SK-N-SH (cell line): ENCODE results near the gene PPP1R14D.

Experiments
- CHD2 ChIP-seq: fragments of 150-350 bp; IDR thresholded peaks from 2 replicates; pipeline ENCODE4 v1.6.1; 2018; ENCODE audit warnings: low read length; ENCODE audit not compliant: partially characterized antibody
- CTCF ChIP-seq: fragments of 200-600 bp; sonication (generic); IDR thresholded peaks from 2 replicates; pipeline ENCODE4 v1.6.1; 2017; ENCODE audit warnings: antibody characterized with exemption, mild to moderate bottlenecking, moderate library complexity
- EP300 ChIP-seq, 2 experiments: IDR thresholded peaks; 2 replicates each; pipeline versions ENCODE4 v1.4.0 to v1.6.1; 2012; ENCODE audit warnings: borderline replicate concordance in 1 of 2, low read depth in 1 of 2, low read length in 1 of 2
- FOXJ3 ChIP-seq: sonication (generic); formaldehyde crosslinking; IDR thresholded peaks from 2 replicates; pipeline ENCODE4 v1.5.1; 2020; ENCODE audit warnings: mild to moderate bottlenecking, missing genetic modification reagents
- FOXM1 ChIP-seq: IDR thresholded peaks from 2 replicates; pipeline ENCODE4 v1.4.0; 2012; ENCODE audit warnings: low read depth, mild to moderate bottlenecking
- GATA2 ChIP-seq: sonication (generic); formaldehyde crosslinking; IDR thresholded peaks from 2 replicates; pipeline ENCODE4 v1.5.0; 2020; ENCODE audit warnings: mild to moderate bottlenecking, missing genetic modification reagents
- JUND ChIP-seq: IDR thresholded peaks from 2 replicates; pipeline ENCODE4 v1.4.0; 2012
- MXI1 ChIP-seq: IDR thresholded peaks from 2 replicates; pipeline ENCODE4 v1.6.1; 2012; ENCODE audit warnings: mild to moderate bottlenecking, low read depth, low read length, improper control_type of control experiment
- REST ChIP-seq: IDR thresholded peaks from 2 replicates; pipeline ENCODE4 v1.6.1; 2012; ENCODE audit warnings: mild to moderate bottlenecking, low read depth, low read length, moderate library complexity
- RXRA ChIP-seq: IDR thresholded peaks from 2 replicates; pipeline ENCODE4 v1.4.0; 2012; ENCODE audit warnings: low read depth, mild to moderate bottlenecking, borderline replicate concordance
- TAF1 ChIP-seq: IDR thresholded peaks from 2 replicates; pipeline ENCODE4 v1.6.1; 2012; ENCODE audit warnings: low read depth, mild to moderate bottlenecking, low read length, moderate library complexity, borderline replicate concordance
- TEAD4 ChIP-seq: IDR thresholded peaks from 2 replicates; pipeline ENCODE4 v1.4.0; 2012; ENCODE audit warnings: mild to moderate bottlenecking, borderline replicate concordance; ENCODE audit not compliant: insufficient read depth
- TF ChIP-seq, protein P1 (sequence below): IDR thresholded peaks from 2 replicates; pipeline ENCODE4 v1.4.0; 2012; ENCODE audit warnings: low read depth

- no peak for TF ChIP-seq REST
- no peak for TF ChIP-seq CTCF
- TF ChIP-seq MXI1, result no peak
- no peak for TF ChIP-seq FOXJ3 (CRISPR knock-in tag)
- no peak for TF ChIP-seq CHD2
- TF ChIP-seq RXRA, result no peak
- TF ChIP-seq TEAD4, result no peak
- TF ChIP-seq FOXM1, result no peak
- no peak for TF ChIP-seq EP300 (IDR thresholded peaks at IDR 0.05; ENCODE audit: borderline replicate concordance in 1 of 2, low read depth in 1 of 2, low read length in 1 of 2)
- no peak for TF ChIP-seq TAF1
- TF ChIP-seq JUND, result no peak
- TF ChIP-seq, protein P1, sequence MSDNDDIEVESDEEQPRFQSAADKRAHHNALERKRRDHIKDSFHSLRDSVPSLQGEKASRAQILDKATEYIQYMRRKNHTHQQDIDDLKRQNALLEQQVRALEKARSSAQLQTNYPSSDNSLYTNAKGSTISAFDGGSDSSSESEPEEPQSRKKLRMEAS, result no peak
- no peak for TF ChIP-seq GATA2 (CRISPR knock-in tag)
These were observed 38.5 kb downstream of the PPP1R14D start for GRCh38 chr15:40789999-40790398.
